NCI-H1092 (cell line): ENCODE measurements around the gene MED13.

ENCODE experiments used
- DNase-seq: peaks from one replicate; lab custom pipeline; 2025; lab: John Stamatoyannopoulos, UW

MED13 gene

GRCh38 chr17:62064791-62065563 lies at the start of gene MED13:
Gene MED13, minus strand, starts transcription at chr17:62065278. Its CDS starts 73 bp downstream, at chr17:62065205.
- no peak for DNase-seq

- no peak for DNase-seq
Measured at GRCh38 chr17:62112229-62112628, 47.2 kb upstream of the MED13 start.

GRCh38 chr17:62111562-62112171 lies 46.6 kb upstream of the MED13 start:
- no peak for DNase-seq

GRCh38 chr17:62110923-62111484 lies 45.9 kb upstream of the MED13 start:
- DNase-seq, result no peak

- no peak for DNase-seq
Measured at GRCh38 chr17:62109924-62110323, 44.8 kb upstream of the MED13 start.

GRCh38 chr17:62109378-62109902 lies 44.4 kb upstream of the MED13 start:
- peak; percentile 8 for DNase-seq

GRCh38 chr17:62105861-62106260 lies 40.8 kb upstream of the MED13 start:
- no peak for DNase-seq

GRCh38 chr17:62105357-62105756 lies 40.3 kb upstream of the MED13 start:
- DNase-seq, result no peak

- no peak for DNase-seq
Measured at GRCh38 chr17:62101515-62101914, 36.4 kb upstream of the MED13 start.

- no peak for DNase-seq
Measured at GRCh38 chr17:62101090-62101489, 36.0 kb upstream of the MED13 start.

GRCh38 chr17:62100055-62100454 lies 35.0 kb upstream of the MED13 start:
- no peak for DNase-seq

GRCh38 chr17:62099532-62099931 lies 34.5 kb upstream of the MED13 start:
- DNase-seq, result no peak

GRCh38 chr17:62098623-62099231 lies 33.6 kb upstream of the MED13 start:
- no peak for DNase-seq

GRCh38 chr17:62096401-62096670 lies 31.3 kb upstream of the MED13 start:
- no peak for DNase-seq

- DNase-seq, result no peak
Measured at GRCh38 chr17:62094175-62094574, 29.1 kb upstream of the MED13 start.

- no peak for DNase-seq
Measured at GRCh38 chr17:62093188-62094155, 28.4 kb upstream of the MED13 start.

GRCh38 chr17:62092784-62093183 lies 27.7 kb upstream of the MED13 start:
- no peak for DNase-seq

GRCh38 chr17:62091804-62092203 lies 26.7 kb upstream of the MED13 start:
- no peak for DNase-seq

GRCh38 chr17:62090868-62091267 lies 25.8 kb upstream of the MED13 start:
- no peak for DNase-seq

GRCh38 chr17:62090021-62090824 lies 25.1 kb upstream of the MED13 start:
- no peak for DNase-seq

GRCh38 chr17:62089334-62089733 lies 24.3 kb upstream of the MED13 start:
- DNase-seq, result no peak
